Measurements from ENCODE around the gene LSM10.

- TF ChIP-seq CTCF (IDR thresholded peaks at IDR 0.05; ENCODE audit: low read depth, low read length, poor library complexity, severe bottlenecking), result no peak
- no peak for TF ChIP-seq EZH2phosphoT487 (IDR thresholded peaks at IDR 0.05; ENCODE audit: borderline replicate concordance, low read length)
Measured at GRCh38 chr1:36345353-36345752, 52.4 kb downstream of the LSM10 start.
